Measurements from ENCODE around the gene KRTAP5-6. TPM values are rescaled to one million over a fixed set of nuclear protein-coding genes. Genes with fewer than 3 reads are reported as not detected.

The KRTAP5-6 gene
- polyA plus RNA-seq, 4 donors: 0.14 TPM; not detected in 3

- no peak for DNase-seq (ENCODE audit: low read depth in 4 of 4, low spot score in 3 of 4)
These were observed 48.1 kb downstream of the KRTAP5-6 start for GRCh38 chr11:1744891-1745700.

DNA sequence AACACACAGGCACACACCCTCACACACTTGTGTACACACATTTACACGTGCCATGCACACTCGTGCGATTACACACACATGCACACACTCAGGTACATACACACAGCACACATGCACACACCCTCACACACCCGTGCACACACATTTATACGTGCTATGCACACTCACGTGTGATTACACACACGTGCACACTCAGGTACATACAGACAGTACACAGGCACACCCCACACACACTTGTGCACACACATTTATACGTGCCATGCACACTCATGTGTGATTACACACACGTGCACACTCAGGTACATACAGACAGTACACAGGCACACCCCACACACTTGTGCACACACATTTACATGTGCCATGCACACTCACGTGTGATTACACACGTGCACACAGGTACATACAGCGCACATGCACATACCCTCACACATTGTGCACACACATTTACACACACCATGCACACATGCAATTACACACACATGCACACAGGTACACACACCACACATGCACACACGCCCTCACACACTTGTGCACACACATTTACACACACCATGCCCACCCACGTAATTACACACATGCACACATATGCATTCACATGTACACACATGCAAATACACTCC, 48.8 kb downstream of the KRTAP5-6 start:
- DNase-seq (ENCODE audit: low read depth in 4 of 4, low spot score in 3 of 4): no peak

- no peak for DNase-seq (ENCODE audit: low read depth in 4 of 4, low spot score in 3 of 4)
These were observed 49.5 kb downstream of the KRTAP5-6 start for GRCh38 chr11:1746511-1746931.

DNA sequence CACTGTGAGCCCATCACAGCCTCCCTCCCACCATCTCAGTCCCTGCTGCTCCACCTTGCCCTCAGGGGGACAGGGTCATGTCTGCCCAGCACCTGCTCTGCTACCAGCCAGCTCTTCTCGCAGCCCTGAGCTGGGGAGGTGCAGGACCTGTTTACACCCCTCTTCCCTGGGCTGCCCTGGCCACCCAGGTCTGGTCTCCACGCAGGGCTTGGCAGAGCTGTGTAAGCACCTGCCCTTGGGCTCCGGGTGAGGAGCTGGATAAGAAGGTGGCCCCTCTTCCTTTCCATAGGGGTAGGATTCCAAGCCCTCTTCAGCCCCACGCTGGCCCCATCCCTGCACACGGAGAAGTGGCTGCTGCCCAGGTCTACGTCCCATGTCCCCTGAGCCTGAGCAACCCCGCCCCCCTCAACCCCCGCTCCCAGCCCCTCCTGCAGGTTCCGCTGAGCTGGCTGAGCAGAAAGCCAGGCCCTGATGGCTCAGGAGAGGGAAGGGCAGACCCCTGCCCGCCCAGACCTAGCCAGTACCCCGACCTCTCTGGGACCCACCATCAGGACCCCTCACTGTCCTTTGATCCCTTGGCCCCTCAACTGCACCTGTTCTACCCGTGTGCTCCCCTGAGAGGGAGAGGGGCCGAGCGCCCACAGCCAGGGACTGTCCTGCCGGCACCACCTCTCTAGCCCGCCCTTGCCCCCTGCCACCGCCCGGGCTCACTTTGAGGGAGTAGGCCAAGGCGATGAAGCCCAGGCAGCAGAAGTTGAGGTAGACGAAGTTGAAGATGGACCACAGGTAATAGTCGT, 50.2 kb downstream of the KRTAP5-6 start:
- no peak for DNase-seq (ENCODE audit: low read depth in 4 of 4, low spot score in 3 of 4)

Other genes starting within 250 kb of the KRTAP5-6 start
- gene MOB2, start 210.4 kb upstream of the KRTAP5-6 start, polyA plus RNA-seq (ENCODE audit: insufficient read length in 4 of 4): 10 to 100 TPM; 27.0 to 35.0 (median 29.1) TPM
- 1 to 10 TPM; 2.9 to 5.7 (median 4.3) TPM for gene DUSP8, start 124.9 kb upstream of the KRTAP5-6 start, polyA plus RNA-seq (ENCODE audit: insufficient read length in 4 of 4)
- gene KRTAP5-1, start 111.9 kb upstream of the KRTAP5-6 start, polyA plus RNA-seq (ENCODE audit: insufficient read length in 4 of 4): under 1 TPM in 1 of 4 donors, not detected in 3; 0.36 TPM
- under 1 TPM in 2 of 4 donors, not detected in 2; 0.19 to 0.27 TPM for gene KRTAP5-2, start 98.9 kb upstream of the KRTAP5-6 start, polyA plus RNA-seq (ENCODE audit: insufficient read length in 4 of 4)
- not detected for gene KRTAP5-3, start 88.7 kb upstream of the KRTAP5-6 start, polyA plus RNA-seq (ENCODE audit: insufficient read length in 4 of 4)
- under 1 TPM in 1 of 4 donors, not detected in 3; 0.05 TPM for gene KRTAP5-4, start 75.1 kb upstream of the KRTAP5-6 start, polyA plus RNA-seq (ENCODE audit: insufficient read length in 4 of 4)
- not detected for gene KRTAP5-5, start 67.4 kb upstream of the KRTAP5-6 start, polyA plus RNA-seq (ENCODE audit: insufficient read length in 4 of 4)
- gene IFITM10, start 53.4 kb downstream of the KRTAP5-6 start, polyA plus RNA-seq (ENCODE audit: insufficient read length in 4 of 4): under 1 TPM; 0.10 to 0.39 (median 0.21) TPM
- 100 to 1,000 TPM; 226 to 306 (median 234) TPM for gene CTSD, start 66.7 kb downstream of the KRTAP5-6 start, polyA plus RNA-seq (ENCODE audit: insufficient read length in 4 of 4)
- under 1 TPM in 3 of 4 donors, not detected in 1; 0.15 to 0.69 (median 0.39) TPM for gene SYT8, start 137.8 kb downstream of the KRTAP5-6 start, polyA plus RNA-seq (ENCODE audit: insufficient read length in 4 of 4)
- gene TNNI2, start 141.8 kb downstream of the KRTAP5-6 start, polyA plus RNA-seq (ENCODE audit: insufficient read length in 4 of 4): under 1 TPM; 0.30 to 0.77 (median 0.49) TPM
- 1 to 10 TPM; 5.0 to 8.9 (median 6.4) TPM for gene LSP1, start 155.9 kb downstream of the KRTAP5-6 start, polyA plus RNA-seq (ENCODE audit: insufficient read length in 4 of 4)
- under 1 TPM; 0.07 to 0.23 (median 0.14) TPM for gene PRR33, start 194.7 kb downstream of the KRTAP5-6 start, polyA plus RNA-seq (ENCODE audit: insufficient read length in 4 of 4)
- gene TNNT3, start 222.5 kb downstream of the KRTAP5-6 start, polyA plus RNA-seq (ENCODE audit: insufficient read length in 4 of 4): 10 to 100 TPM in 2 of 4 donors, 1 to 10 TPM in 2; 5.9 to 15.3 (median 8.8) TPM